Endothelial cell of umbilical vein (primary cell): ENCODE results near the gene TM9SF1.

Source experiments
- POLR2A ChIP-seq: IDR thresholded peaks from 2 replicates; pipeline ENCODE4 v1.6.1; 2012; ENCODE audit warnings: low read depth, mild to moderate bottlenecking, control low read depth, low read length
- TF ChIP-seq, protein P1 (sequence below), 2 donors: IDR thresholded peaks; 1 replicate in 1 of 2; 2 replicates in 1 of 2; pipeline ENCODE4 v1.5.1; 2011; ENCODE audit warnings: low read length in 2 of 2, mild to moderate bottlenecking in 2 of 2, moderate library complexity in 2 of 2, control low read depth in 1 of 2, inconsistent platforms in 1 of 2, low read depth in 1 of 2; ENCODE audit not compliant: insufficient read depth in 1 of 2; ENCODE audit errors: extremely low read depth in 1 of 2

DNA sequence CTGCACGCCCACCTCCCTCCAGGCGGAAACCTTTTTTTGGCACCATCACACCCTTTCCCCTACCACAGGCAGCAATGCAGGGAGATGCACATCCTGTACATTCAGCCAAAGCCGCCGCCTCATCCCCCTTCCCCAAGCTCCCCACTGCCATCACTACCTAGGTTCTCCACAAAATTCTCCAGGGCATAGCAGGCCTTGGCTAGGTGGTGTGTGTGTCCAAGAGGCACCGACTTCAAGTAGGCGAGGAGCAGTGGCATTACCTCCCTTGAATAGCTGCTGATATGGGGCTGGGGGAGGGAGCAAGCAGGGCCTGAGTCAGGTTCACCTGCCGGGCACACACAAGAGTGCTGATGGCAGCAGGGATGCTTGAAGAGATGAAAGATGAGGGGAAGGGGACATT, 10.2 kb downstream of the TM9SF1 start:
- TF ChIP-seq, protein P1, sequence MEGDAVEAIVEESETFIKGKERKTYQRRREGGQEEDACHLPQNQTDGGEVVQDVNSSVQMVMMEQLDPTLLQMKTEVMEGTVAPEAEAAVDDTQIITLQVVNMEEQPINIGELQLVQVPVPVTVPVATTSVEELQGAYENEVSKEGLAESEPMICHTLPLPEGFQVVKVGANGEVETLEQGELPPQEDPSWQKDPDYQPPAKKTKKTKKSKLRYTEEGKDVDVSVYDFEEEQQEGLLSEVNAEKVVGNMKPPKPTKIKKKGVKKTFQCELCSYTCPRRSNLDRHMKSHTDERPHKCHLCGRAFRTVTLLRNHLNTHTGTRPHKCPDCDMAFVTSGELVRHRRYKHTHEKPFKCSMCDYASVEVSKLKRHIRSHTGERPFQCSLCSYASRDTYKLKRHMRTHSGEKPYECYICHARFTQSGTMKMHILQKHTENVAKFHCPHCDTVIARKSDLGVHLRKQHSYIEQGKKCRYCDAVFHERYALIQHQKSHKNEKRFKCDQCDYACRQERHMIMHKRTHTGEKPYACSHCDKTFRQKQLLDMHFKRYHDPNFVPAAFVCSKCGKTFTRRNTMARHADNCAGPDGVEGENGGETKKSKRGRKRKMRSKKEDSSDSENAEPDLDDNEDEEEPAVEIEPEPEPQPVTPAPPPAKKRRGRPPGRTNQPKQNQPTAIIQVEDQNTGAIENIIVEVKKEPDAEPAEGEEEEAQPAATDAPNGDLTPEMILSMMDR (IDR thresholded peaks at IDR 0.05; ENCODE audit: extremely low read depth in 1 of 2, insufficient read depth in 1 of 2, low read depth in 1 of 2, low read length in 2 of 2) = no peak
- no peak for TF ChIP-seq POLR2A
